Activated T-helper 1 cell treated with Interleukin-2 at 50 U/mL for 16 hours (primary cell): ENCODE results near the gene CELF3.
A peak's percentile ranks its signal among the peaks of the same experiment; 100 is the strongest.
"Not testable (repeated sequence)": the region's sequence is repeated elsewhere in the genome, so short reads cannot be mapped to it uniquely, and the experiment has no call there.

ENCODE experiments used
- DNase-seq: peaks from one replicate; pipeline ENCODE4 v3.0.0-alpha.2; 2020; ENCODE audit warnings: low read depth

CELF3 gene

GRCh38 chr1:151716771-151717631 lies at the start of gene CELF3:
Gene CELF3 (minus strand): TSS chr1:151716803. CDS start chr1:151716020, 783 bp downstream.
- DNase-seq, result no peak

- DNase-seq, result no peak
Observed at GRCh38 chr1:151763990-151764389, 47.4 kb upstream of the CELF3 start.

GRCh38 chr1:151762941-151763921 lies 46.6 kb upstream of the CELF3 start, which contains the start of gene MRPL9:
Gene MRPL9 (minus strand): TSS chr1:151763496. CDS start chr1:151763479, 17 bp downstream.
- DNase-seq, result peak; percentile 74

GRCh38 chr1:151760597-151761385 lies 44.2 kb upstream of the CELF3 start:
- DNase-seq, result no peak

- no peak for DNase-seq
Observed at GRCh38 chr1:151759241-151759640, 42.6 kb upstream of the CELF3 start.

GRCh38 chr1:151756291-151756690 lies 39.7 kb upstream of the CELF3 start:
- DNase-seq, result no peak

- DNase-seq, result no peak
Observed at GRCh38 chr1:151741516-151741915, 24.9 kb upstream of the CELF3 start.

GRCh38 chr1:151739590-151740355 lies 23.2 kb upstream of the CELF3 start:
- DNase-seq, result no peak

GRCh38 chr1:151737479-151737878 lies 20.9 kb upstream of the CELF3 start:
- no peak for DNase-seq

- no peak for DNase-seq
Observed at GRCh38 chr1:151737026-151737425, 20.4 kb upstream of the CELF3 start.

GRCh38 chr1:151733995-151734394 lies 17.4 kb upstream of the CELF3 start:
- not testable (repeated sequence) for DNase-seq

GRCh38 chr1:151733126-151733525 lies 16.5 kb upstream of the CELF3 start:
- no peak for DNase-seq

GRCh38 chr1:151729966-151730291 lies 13.3 kb upstream of the CELF3 start:
- no peak for DNase-seq

GRCh38 chr1:151729157-151729965 lies 12.8 kb upstream of the CELF3 start:
- no peak for DNase-seq

- no peak for DNase-seq
Observed at GRCh38 chr1:151728151-151729054, 11.8 kb upstream of the CELF3 start.

- no peak for DNase-seq
Observed at GRCh38 chr1:151723726-151724370, 7.2 kb upstream of the CELF3 start.

GRCh38 chr1:151721788-151722510 lies 5.3 kb upstream of the CELF3 start:
- DNase-seq, result no peak
